ENCODE data around the gene C1S.
A peak's percentile ranks its signal among the peaks of the same experiment; 100 is the strongest.

The C1S gene

DNA sequence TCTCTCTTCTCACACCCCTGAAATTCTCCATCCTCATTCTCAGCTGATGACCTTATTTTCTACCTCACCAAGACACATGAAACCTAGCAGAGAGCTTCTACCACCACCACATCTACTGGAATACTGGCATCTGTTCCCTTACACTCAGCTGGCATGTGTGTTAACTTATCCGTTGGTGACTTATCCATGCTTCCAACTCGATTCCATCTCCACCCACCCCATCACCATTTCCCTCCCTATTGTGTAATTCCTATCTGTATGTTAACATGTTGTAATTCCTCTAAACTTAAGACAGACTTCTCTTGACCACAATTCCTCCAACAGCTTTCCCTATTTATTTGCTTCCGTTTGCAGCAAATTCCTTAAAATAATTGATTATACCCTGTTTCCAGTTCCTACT, 15.4 kb downstream of the C1S start:
- TF ChIP-seq, protein P1, sequence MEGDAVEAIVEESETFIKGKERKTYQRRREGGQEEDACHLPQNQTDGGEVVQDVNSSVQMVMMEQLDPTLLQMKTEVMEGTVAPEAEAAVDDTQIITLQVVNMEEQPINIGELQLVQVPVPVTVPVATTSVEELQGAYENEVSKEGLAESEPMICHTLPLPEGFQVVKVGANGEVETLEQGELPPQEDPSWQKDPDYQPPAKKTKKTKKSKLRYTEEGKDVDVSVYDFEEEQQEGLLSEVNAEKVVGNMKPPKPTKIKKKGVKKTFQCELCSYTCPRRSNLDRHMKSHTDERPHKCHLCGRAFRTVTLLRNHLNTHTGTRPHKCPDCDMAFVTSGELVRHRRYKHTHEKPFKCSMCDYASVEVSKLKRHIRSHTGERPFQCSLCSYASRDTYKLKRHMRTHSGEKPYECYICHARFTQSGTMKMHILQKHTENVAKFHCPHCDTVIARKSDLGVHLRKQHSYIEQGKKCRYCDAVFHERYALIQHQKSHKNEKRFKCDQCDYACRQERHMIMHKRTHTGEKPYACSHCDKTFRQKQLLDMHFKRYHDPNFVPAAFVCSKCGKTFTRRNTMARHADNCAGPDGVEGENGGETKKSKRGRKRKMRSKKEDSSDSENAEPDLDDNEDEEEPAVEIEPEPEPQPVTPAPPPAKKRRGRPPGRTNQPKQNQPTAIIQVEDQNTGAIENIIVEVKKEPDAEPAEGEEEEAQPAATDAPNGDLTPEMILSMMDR (IDR thresholded peaks at IDR 0.05; ENCODE audit: insufficient read depth, low read depth, low read length, missing control alignments): no peak
- no peak overlapping the region for H3K4me3 ChIP-seq (ENCODE audit: low read length)
- peak; percentile 60 for DNase-seq (ENCODE audit: low read depth)

DNA sequence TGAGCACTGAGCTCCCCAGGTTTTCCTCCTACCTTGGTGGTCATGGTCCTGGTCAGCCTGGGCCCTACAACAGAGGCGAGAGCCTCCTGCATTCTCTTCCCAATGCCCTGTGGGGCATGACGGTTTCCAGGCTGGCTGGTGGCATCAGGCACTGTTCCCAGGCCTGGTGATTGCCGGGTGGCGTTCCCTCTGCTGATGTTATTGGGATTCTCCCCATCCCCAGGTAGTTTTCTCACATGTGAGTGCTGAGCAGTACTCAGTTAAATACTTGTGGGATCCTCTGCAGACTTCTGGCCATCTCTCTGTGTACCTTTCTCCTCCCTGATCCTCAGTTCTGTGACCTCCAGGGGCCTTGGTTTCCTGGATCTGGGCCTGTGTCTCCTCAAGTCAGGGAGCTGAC, 16.0 kb downstream of the C1S start:
- TF ChIP-seq, protein P1 (IDR thresholded peaks at IDR 0.05; ENCODE audit: insufficient read depth, low read depth, low read length, missing control alignments): no peak
- no peak for DNase-seq (ENCODE audit: low read depth)
- H3K4me3 ChIP-seq (ENCODE audit: low read length): no peak overlapping the region

DNA sequence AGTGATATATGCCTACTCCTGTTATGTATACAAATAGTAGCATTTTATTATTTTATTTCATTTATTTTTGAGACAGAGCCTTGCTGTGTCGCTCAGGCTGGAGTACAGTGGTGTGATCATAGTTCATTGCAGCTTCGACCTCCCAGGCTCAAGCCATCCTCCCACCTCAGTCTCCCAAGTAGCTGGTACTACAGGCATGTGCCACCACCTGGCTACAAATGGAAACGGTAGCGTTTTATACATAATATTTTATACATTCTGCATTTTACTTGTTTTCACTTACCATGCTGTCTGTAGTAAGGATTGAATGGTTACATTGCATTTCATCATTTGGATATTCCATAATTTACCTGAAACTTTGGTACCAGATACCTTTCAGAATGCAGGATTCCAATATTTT, 17.6 kb downstream of the C1S start:
- TF ChIP-seq, protein P1 (IDR thresholded peaks at IDR 0.05; ENCODE audit: insufficient read depth, low read depth, low read length, missing control alignments): no peak
- DNase-seq (ENCODE audit: low read depth): no peak

DNA sequence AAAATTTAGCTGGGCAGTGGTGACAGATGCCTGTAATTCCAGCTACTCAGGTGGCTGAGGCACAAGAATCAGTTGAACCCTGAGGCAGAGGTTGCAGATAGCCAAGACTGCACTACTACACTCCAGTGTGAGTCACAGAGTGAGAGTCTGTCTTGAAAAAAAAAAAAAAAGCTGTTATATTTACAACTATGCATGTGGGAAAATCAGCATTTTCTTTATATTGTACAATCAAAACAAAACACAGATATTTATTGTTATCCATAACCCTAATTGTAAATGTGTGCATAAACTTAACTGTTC, 19.3 kb downstream of the C1S start:
- peak; percentile 88 for DNase-seq (ENCODE audit: low read depth)
- TF ChIP-seq, protein P1 (IDR thresholded peaks at IDR 0.05; ENCODE audit: insufficient read depth, low read depth, low read length, missing control alignments): no peak
- H3K4me3 ChIP-seq (ENCODE audit: low read length): no peak overlapping the region

More for the DNA sequence above, 17.6 kb downstream of the C1S start:
- no peak overlapping the region for H3K4me3 ChIP-seq (ENCODE audit: low read length)

- TF ChIP-seq, protein P1 (IDR thresholded peaks at IDR 0.05; ENCODE audit: insufficient read depth, low read depth, low read length, missing control alignments): no peak
- no peak overlapping the region for H3K4me3 ChIP-seq (ENCODE audit: low read length)
- DNase-seq (ENCODE audit: low read depth): no peak
These were observed 20.5 kb downstream of the C1S start for GRCh38 chr12:7081037-7081436.

- no peak for DNase-seq (ENCODE audit: low read depth)
- H3K4me3 ChIP-seq (ENCODE audit: low read length): no peak overlapping the region
- TF ChIP-seq, protein P1 (IDR thresholded peaks at IDR 0.05; ENCODE audit: insufficient read depth, low read depth, low read length, missing control alignments): no peak
These were observed 22.6 kb downstream of the C1S start for GRCh38 chr12:7083125-7083524.

GRCh38 chr12:7089196-7089871, 28.8 kb downstream of the C1S start:
- DNase-seq (ENCODE audit: low read depth): no peak
- TF ChIP-seq, protein P1 (IDR thresholded peaks at IDR 0.05; ENCODE audit: insufficient read depth, low read depth, low read length, missing control alignments): no peak
- no peak overlapping the region for H3K4me3 ChIP-seq (ENCODE audit: low read length)

All from epithelial cell of esophagus (primary cell).